Calu3 (cell line): Measurements from ENCODE around the gene PTPN14. TPM values are rescaled to one million over a fixed set of nuclear protein-coding genes. Genes with fewer than 3 reads are reported as not detected.
A peak's percentile ranks its signal among the peaks of the same experiment; 100 is the strongest.

ENCODE experiments used
- BruUV-seq: library from RNA; stranded (reverse); fragments of 400-500 nt; replicated peaks from 2 replicates; lab custom pipeline; 2021; lab: Mats Ljungman, UMichigan
- CTCF ChIA-PET: fragments of 300-600 bp; sonication (Branson Sonifier 250); formaldehyde crosslinking; loops from one replicate; lab custom pipeline; 2022; ENCODE audit warnings: antibody characterized with exemption; lab: Charles Lee
- DNase-seq: peaks from one replicate; pipeline ENCODE4 v3.0.0; 2022
- H3K27ac Mint-ChIP-seq: one replicate; pipeline ENCODE4 v1.8.0; 2022; ENCODE audit warnings: mixed read lengths; ENCODE audit not compliant: unreplicated experiment
- H3K27me3 Mint-ChIP-seq: one replicate; pipeline ENCODE4 v1.8.0; 2022; ENCODE audit warnings: mixed read lengths; ENCODE audit not compliant: unreplicated experiment
- H3K36me3 Mint-ChIP-seq: one replicate; pipeline ENCODE4 v1.8.0; 2022; ENCODE audit warnings: mild to moderate bottlenecking, moderate library complexity, mixed read lengths; ENCODE audit not compliant: insufficient read depth, unreplicated experiment
- H3K4me1 Mint-ChIP-seq: one replicate; pipeline ENCODE4 v1.8.0; 2022; ENCODE audit warnings: mild to moderate bottlenecking, low read depth, mixed read lengths; ENCODE audit not compliant: unreplicated experiment
- H3K4me3 Mint-ChIP-seq: one replicate; pipeline ENCODE4 v1.8.0; 2022; ENCODE audit warnings: mild to moderate bottlenecking, low read depth, moderate library complexity, mixed read lengths; ENCODE audit not compliant: unreplicated experiment
- H3K9me3 Mint-ChIP-seq: one replicate; pipeline ENCODE4 v1.8.0; 2022; ENCODE audit warnings: low read depth, mixed read lengths; ENCODE audit not compliant: unreplicated experiment
- intact Hi-C: fragments of 100-400 bp; cut with micrococcal nuclease; formaldehyde crosslinking; loops from one replicate; pipeline ENCODE4 v1.10.0; 2022; ENCODE audit not compliant: unreplicated experiment
- total RNA-seq: library from RNA; stranded (reverse); gene quantifications from 2 replicates; pipeline ENCODE4 v1.2.3, GENCODE V29; 2022
- TF ChIP-seq, protein P1 (sequence below): fragments of 200-600 bp; IDR thresholded peaks from one replicate; pipeline ENCODE4 v1.8.0; 2022; ENCODE audit warnings: antibody characterized with exemption; ENCODE audit not compliant: unreplicated experiment

Gene PTPN14
- total RNA-seq, 1 experiment from 2014 or later = 77.4 TPM

DNA sequence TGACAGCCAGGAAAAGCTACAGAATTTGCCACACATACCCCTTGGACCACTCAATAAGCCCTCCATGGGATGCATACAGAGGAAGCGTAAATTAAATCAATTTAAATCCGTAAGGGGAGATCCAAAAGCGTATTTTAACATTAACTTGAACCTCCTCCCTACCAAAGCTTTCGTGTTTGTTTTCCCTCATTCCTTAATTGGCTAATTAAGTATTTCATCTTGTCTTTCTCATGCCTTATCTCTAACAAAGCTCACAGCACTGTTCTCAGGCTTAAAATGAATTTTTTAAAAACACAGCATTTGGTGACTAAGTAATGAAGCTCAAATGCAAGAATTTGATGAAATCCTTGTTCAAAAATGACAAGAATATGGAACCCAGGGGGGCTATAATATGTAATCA is 3.1 kb downstream of the PTPN14 start:
- no TSS peak for BruUV-seq
- H3K9me3 Mint-ChIP-seq = no peaks in the 10 kb centered on the region
- H3K27me3 Mint-ChIP-seq = no peaks in the 10 kb centered on the region
- intact Hi-C loops = loop anchor here (2.0 kb wide), 1 partner anchor 71 kb away; no protein-coding TSS in a partner anchor
- H3K36me3 Mint-ChIP-seq = peaks cover 68% of the 10 kb centered on the region
- H3K4me1 Mint-ChIP-seq = peaks cover 44% of the 10 kb centered on the region
- TF ChIP-seq, protein P1, sequence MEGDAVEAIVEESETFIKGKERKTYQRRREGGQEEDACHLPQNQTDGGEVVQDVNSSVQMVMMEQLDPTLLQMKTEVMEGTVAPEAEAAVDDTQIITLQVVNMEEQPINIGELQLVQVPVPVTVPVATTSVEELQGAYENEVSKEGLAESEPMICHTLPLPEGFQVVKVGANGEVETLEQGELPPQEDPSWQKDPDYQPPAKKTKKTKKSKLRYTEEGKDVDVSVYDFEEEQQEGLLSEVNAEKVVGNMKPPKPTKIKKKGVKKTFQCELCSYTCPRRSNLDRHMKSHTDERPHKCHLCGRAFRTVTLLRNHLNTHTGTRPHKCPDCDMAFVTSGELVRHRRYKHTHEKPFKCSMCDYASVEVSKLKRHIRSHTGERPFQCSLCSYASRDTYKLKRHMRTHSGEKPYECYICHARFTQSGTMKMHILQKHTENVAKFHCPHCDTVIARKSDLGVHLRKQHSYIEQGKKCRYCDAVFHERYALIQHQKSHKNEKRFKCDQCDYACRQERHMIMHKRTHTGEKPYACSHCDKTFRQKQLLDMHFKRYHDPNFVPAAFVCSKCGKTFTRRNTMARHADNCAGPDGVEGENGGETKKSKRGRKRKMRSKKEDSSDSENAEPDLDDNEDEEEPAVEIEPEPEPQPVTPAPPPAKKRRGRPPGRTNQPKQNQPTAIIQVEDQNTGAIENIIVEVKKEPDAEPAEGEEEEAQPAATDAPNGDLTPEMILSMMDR = no peak
- peak overlapping the region; percentile 78 for H3K4me3 Mint-ChIP-seq
- H3K27ac Mint-ChIP-seq = peak overlapping the region; percentile 86
- CTCF ChIA-PET = interaction anchor here (0.6 to 2.0 kb wide), 5 partner anchors 72 to 176 kb away, joined by 3 to 6 read pairs (median 3); no protein-coding TSS in a partner anchor
- no peak for DNase-seq

DNA sequence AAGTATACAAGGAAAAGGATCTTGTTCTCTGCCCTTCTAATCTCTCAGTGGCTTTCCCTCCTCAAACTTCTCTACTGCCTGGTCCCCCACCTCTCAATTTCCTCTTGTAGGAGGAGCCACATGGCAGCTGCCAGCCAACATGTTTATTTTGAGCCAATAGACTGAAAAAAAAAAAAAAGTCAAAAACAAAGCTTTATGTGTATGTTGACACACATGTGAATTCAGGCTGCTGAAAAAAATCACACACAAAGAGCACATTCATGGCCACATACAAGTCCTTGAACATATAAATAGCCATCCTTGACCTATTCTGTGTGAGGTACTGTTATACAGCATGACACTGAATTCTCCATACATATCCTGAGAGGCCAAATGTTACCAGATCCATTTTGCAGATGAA is 3.7 kb downstream of the PTPN14 start:
- CTCF ChIA-PET = interaction anchor here (0.6 to 2.0 kb wide), 7 partner anchors 26 to 176 kb away, joined by 3 to 7 read pairs (median 3); no protein-coding TSS in a partner anchor
- peaks cover 49% of the 10 kb centered on the region for H3K4me1 Mint-ChIP-seq
- DNase-seq = no peak
- H3K36me3 Mint-ChIP-seq = peaks cover 67% of the 10 kb centered on the region
- TF ChIP-seq, protein P1 = no peak
- BruUV-seq = no TSS peak
- intact Hi-C loops = loop anchor here (2.0 kb wide), 4 partner anchors 41 to 109 kb away; no protein-coding TSS in a partner anchor
- peak overlapping the region; percentile 78 for H3K4me3 Mint-ChIP-seq
- peak overlapping the region; percentile 86 for H3K27ac Mint-ChIP-seq
- no peaks in the 10 kb centered on the region for H3K27me3 Mint-ChIP-seq
- H3K9me3 Mint-ChIP-seq = no peaks in the 10 kb centered on the region

DNA sequence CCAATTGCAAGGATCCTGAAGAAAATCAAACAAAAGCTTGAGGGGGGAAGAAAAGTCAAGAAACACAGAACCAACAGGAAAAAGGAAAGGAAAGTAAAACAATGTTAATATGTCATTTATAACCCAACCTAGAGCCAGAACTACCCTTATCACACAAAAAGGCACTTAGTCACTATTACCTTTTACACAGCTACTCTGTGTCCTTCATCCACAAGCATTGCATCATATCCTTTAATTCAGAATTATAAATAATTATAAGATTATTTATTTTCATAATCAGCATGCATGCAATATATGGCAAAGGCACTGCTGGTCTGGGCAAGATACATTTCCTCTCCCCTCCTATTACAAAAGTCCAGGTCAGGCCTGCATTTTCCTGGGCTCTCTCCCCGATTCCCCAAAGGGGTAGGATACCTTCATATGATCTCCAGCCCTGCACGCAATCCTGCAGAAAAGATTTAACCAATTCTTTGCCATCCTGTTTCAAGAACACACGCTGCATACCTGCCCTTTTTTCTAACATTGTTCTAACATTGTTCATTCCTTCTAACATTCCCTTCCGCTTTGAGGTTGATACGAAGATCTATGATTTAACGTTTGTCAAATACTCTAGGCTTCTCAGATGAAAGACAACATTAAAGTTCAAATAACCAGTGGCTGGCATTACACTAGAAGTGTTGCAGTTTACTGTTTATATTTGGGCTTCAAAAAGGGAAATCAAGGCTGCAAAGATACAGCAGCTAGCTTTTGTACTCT is 4.3 kb downstream of the PTPN14 start:
- BruUV-seq = no TSS peak
- intact Hi-C loops = loop anchor here (2.0 kb wide), 3 partner anchors 40 to 108 kb away; no protein-coding TSS in a partner anchor
- peak; percentile 36 for DNase-seq
- Mint-ChIP-seq H3K27me3 (no peaks in the 10 kb centered on the region), H3K4me1 (peaks cover 56% of the 10 kb centered on the region), H3K9me3 (no peaks in the 10 kb centered on the region), H3K4me3 (peak overlapping the region; percentile 78), H3K36me3 (peaks cover 60% of the 10 kb centered on the region), H3K27ac (peak overlapping the region; percentile 86)
- TF ChIP-seq, protein P1 = no peak
- CTCF ChIA-PET = interaction anchor here (1.1 to 1.6 kb wide), 4 partner anchors 27 to 215 kb away, joined by 3 to 7 read pairs (median 4); no protein-coding TSS in a partner anchor

DNA sequence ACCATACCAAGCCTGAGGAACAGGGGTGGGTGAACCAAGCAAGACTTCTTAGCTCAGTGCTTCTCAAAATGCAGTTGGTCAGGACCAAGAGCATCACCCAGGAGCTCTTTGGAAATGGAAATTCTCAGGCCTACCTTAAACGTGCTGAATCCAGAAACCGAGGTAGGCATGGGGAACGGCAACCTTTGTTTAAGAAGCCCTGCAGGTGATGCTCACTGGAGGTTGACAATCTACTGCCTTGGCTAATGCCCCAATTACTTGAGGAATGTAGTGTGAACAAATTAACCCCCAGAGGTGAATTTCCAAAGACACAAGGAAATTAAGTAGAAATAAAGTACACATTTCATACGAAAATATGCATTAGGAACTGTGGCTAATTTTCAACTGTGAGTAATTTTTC is 5.3 kb downstream of the PTPN14 start:
- intact Hi-C loops = loop anchor here (2.0 kb wide), 3 partner anchors 39 to 107 kb away; no protein-coding TSS in a partner anchor

More for the DNA sequence above, 5.3 kb downstream of the PTPN14 start:
- peak overlapping the region; percentile 86 for H3K27ac Mint-ChIP-seq
- H3K4me1 Mint-ChIP-seq = peaks cover 65% of the 10 kb centered on the region
- no peak for DNase-seq
- no peaks in the 10 kb centered on the region for H3K9me3 Mint-ChIP-seq
- TF ChIP-seq, protein P1 = no peak
- CTCF ChIA-PET = interaction anchor here (0.8 to 1.6 kb wide), 3 partner anchors 9 to 214 kb away, joined by 3 to 7 read pairs (median 4); no protein-coding TSS in a partner anchor
- H3K4me3 Mint-ChIP-seq = peak overlapping the region; percentile 78
- H3K27me3 Mint-ChIP-seq = no peaks in the 10 kb centered on the region
- peaks cover 50% of the 10 kb centered on the region for H3K36me3 Mint-ChIP-seq
- BruUV-seq = no TSS peak
